ENCODE measurements around the gene EPHB2.
"Not testable (repeated sequence)": the region's sequence is repeated elsewhere in the genome, so short reads cannot be mapped to it uniquely, and the experiment has no call there.

Gene EPHB2

DNA sequence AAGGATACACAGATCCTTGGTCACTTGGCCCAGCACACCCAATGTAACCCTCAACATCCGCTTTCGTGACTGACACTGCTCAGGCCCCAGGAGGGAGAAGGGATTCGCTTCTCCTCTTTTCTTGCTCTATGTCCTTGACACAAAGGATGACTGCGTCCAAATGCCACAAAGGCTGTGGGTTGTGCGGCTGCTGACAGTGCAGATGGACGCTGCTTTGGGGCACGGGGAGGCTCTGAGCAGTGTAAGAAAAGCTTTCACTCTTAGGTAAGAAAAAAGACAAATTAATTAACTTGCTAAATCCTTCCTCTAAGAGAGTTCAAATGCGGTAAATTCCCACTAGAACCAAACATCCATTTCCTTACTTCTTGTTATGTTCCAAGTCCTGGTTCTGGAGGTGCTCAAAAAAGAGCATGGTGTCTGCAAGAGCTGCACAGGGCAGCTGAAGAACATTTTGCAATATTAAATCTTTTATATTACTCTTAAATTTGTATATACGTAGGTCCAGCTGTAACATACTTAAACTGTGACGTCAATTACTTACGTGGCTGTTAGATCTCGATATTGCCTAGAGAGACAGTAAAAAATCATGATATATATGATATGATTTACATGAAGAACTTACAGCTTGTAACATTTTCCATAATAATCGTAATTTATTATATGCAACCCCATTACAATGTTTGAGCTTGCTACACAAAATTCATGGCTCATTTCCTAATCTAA lies 19.4 kb upstream of the EPHB2 start:
- no peak for DNase-seq

- no peak for DNase-seq
These were observed 16.5 kb upstream of the EPHB2 start for GRCh38 chr1:22694172-22694571.

- no peak for DNase-seq
These were observed 14.0 kb upstream of the EPHB2 start for GRCh38 chr1:22696610-22697009.

GRCh38 chr1:22697980-22698379 lies 12.7 kb upstream of the EPHB2 start:
- no peak for DNase-seq

- DNase-seq, result no peak
These were observed 10.7 kb upstream of the EPHB2 start for GRCh38 chr1:22699681-22700520.

DNA sequence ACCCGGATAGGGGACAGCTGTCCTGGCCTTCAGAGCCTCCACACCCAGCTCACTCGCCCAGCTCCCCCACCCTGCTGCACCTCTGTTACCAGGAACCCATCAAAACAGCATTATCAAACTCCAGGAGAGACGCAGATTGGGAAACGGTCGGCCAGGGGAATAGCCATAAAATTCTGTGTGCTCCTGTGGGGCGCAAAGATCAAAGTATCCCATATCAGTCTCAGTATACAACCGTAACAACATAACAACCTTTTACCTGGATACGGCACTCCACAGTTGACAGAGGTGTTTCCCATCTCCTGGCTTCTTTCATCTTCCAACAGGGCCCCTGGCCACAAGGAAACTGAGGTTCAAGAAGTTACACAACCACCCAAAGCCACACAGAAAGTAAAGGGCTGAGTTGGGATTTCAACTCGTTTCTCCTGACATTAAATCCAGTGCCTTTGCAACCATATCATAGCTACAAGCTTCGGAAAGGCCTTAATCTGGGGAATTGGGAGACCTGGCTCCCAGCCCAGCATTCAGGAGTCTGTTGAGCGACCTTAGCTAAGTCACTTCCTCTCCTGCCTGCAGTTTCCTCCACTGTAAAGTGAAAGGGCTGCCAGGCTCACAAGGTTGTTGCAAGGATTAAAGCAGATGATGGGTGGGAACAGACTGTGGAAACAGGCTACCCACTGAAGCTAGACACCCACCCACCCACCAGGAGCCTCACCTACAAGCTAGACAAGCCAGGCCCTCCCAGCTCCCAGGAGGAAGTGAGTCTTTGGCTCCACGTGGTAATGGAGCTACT lies 8.1 kb upstream of the EPHB2 start:
- no peak for DNase-seq

DNA sequence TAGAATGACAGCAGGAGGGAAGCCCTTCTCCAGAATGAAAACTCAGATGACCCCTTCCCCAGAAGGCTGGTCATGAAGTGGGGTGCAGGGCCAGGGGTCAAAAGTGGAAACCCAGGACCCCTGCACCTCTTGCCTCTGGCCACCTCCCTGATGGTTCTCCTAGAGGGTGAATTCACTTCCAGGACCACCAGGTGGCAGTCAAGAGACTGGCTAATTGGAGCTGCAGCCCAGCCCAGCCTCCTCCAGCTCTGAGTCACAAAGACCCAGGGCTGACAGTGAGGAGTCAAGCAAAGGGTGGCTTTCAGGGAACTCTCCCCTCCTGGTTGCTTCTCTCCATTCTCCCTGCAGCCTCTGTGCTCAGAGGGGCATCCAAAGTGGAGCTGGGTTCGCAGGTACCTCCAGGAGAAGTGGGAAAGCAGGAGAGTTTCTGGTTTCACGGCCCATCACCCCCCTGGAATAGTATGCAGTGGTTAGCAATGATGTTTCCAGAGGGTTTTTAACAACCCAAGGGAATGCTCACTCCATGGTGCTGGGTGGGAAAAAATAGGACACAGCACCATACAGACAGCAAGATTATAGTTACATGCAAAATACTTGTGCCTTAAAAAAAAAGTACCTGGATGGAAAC lies 6.1 kb upstream of the EPHB2 start:
- DNase-seq, result peak; percentile 61

DNA sequence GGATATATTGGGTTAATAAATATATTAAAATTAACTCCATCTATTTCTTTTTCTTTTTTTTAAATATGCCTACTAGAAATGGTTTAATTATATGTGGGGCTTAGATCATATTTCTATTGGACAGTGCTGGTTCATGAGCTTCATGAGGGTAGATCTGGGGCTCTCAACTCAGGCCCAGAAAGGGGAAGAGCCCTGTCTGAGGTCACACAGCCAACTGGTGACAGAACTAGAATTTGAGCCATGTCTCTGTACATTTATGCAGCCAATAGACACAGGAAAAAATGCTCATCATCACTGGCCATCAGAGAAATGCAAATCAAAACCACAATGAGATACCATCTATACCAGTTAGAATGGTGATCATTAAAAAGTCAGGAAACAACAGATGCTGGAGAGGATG lies 5.1 kb upstream of the EPHB2 start:
- DNase-seq, result no peak

DNA sequence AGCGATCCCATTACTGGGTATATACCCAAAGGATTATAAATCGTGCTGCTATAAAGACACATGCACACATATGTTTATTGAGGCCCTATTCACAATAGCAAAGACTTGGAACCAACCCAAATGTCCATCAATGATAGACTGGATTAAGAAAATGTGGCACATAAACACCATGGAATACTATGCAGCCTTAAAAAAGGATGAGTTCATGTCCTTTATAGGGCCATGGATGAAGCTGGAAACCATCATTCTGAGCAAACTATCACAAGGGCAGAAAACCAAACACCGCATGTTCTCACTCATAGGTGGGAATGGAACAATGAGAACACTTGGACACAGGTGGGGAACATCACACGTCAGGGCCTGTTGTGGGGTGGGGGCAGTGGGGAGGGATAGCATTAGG lies 4.5 kb upstream of the EPHB2 start:
- DNase-seq, result not testable (repeated sequence)

DNA sequence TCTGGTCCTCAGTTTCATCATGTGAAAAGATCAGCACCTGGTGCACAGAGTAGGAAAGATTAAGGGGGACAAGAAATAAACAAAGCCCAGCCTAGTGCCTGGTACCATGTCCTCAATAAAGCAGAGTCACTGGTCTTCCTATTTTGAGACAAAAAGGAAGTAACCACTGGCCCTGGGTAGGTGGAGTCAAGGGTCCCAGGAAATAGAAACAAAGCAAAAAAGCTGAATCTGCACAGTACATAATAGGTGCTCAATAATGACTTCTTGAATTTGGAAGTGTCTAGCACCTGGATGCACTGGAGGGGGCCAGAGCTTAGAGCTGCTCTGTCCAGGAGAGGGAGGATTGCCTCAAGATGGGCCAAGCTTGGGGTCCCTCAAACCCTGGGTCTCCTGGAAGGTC lies 1.9 kb upstream of the EPHB2 start:
- no peak for DNase-seq

- DNase-seq, result no peak
These were observed 1.4 kb upstream of the EPHB2 start for GRCh38 chr1:22709227-22709626.

GRCh38 chr1:22709891-22710700 lies 543 bp upstream of the EPHB2 start:
- no peak for DNase-seq

GRCh38 chr1:22711071-22711470 lies 432 bp downstream of the EPHB2 start:
- no peak for DNase-seq

- no peak for DNase-seq
These were observed 1.2 kb downstream of the EPHB2 start for GRCh38 chr1:22711591-22712501.

DNA sequence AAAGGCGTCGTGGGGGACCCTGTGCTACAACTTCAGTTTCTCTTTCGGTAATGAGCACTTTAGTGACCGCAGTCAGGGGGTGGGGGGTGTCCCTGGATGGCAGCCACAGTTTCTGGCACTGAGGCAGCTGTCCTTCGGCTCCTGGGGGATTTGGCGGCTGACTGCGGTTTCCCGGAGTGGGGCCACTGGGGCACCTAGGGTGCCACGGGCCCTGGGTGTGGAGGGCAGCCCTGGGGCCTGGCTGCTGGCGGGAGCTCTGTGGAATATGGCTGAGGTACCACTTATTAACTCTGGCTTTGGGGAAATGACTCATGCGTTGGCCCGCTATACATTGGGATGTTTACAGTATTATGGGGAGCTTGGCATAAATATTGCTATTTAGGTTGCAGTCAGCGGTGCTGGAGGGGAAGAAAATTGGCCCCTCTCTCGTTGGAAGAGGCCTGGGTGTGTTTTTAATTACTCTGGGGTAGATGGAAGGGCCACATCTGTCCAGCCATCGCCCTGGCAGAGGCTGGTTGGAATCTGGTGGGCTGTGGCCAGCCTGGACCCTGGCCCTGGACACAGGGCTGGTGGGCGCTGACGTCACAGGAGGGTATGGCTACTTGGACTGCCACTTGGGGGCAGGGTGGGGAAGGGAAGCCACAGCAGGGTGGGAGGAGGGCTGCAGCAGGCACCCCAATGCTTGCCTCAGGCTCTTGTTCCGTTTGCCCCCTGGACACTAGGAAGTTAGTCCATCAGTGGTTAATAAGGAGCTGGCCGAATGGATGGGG lies 2.0 kb downstream of the EPHB2 start:
- no peak for DNase-seq

GRCh38 chr1:22714455-22714854 lies 3.8 kb downstream of the EPHB2 start:
- DNase-seq, result no peak

DNA sequence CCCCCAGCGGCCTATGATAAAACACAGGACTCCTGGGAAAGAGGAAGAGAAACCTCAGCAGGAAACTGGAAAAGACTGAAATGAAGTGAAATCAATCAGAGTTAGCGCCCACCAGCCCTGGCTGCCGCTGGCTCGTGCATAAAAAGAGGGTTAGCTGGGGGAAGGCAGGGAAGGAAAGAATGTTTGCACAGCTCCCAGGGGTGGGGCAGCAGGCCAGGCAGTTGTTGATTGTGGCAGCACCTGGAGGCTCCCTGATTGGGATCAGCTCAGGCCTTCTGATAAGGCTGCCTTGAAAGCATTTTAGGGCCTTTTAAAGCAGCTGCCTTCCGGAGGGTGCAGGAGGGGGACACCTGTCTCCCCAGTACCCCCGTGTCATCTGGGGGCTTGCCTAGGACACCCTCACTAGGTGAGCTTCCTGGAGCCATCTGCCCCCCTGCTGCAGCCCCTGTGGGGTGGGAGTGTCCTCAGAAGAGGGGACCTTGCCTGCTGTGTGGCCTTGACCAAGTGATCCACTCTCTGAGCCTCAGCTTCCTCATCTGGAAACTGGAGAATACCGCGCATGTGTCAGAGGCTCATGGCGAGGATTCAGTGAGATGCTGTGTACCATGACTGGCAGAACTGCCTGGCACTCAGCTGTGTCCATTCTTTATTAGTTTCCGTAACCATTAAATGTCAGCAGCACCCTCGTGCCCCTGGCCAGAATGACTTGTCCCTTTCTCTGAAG lies 6.6 kb downstream of the EPHB2 start:
- no peak for DNase-seq

DNA sequence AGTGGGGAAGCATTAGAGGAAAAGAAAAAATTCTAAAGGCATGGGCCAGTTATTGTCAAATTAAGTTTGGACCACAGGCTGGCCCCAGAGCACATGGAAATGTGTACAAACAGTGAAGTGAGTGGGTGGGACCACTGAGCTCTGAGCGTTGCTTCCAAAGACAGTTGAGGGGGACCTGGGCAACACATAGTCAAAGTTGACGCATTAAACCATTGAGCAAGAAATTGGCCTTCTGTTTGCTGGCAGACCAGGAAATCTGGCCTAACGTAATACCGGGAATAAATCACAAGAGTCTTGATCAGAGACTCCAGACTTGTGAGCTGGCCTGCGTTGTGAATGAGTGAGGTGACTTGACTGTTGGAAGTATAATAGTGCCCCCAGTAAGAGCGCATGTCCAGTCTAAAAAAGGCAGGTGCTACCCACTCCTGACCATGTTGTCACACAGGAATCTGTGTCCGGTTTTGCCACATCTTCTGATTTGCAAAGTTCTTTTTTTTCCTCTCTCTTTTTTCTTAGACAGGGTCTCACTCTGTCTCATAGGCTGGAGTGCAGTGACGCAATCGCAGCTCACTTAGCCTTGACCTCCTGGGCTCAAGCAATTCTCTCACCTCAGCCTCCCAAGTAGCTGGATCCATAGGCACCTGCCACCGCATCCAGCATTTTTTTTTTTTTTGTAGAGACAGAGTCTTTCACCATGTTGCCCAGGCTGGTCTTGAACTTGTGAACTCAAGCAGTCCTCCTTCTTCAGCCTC lies 10.7 kb downstream of the EPHB2 start:
- no peak for DNase-seq

Measured in NCI-H510A (cell line).